B cell (primary cell): Measurements from ENCODE around the gene MPL.

Experiments used
- CTCF ChIP-seq: fragments of 200-600 bp; IDR thresholded peaks from one replicate; pipeline ENCODE4 v1.8.0; 2022; ENCODE audit warnings: antibody characterized with exemption, mild to moderate bottlenecking
- EZH2 ChIP-seq: IDR thresholded peaks from 2 replicates; pipeline ENCODE4 v1.6.1; 2012; ENCODE audit warnings: borderline replicate concordance, low read depth, mild to moderate bottlenecking, moderate library complexity, low read length; ENCODE audit not compliant: insufficient read depth, poor library complexity, severe bottlenecking

GRCh38 chr1:43334453-43335205 is 3.0 kb upstream of the MPL start:
- TF ChIP-seq CTCF (no peak), EZH2 (no peak)
